ENCODE data around the gene IGSF22.

GRCh38 chr11:18669219-18669596 lies 56.8 kb downstream of the IGSF22 start:
- TF ChIP-seq CTCF (IDR thresholded peaks at IDR 0.05) (no peak), POLR2A (IDR thresholded peaks at IDR 0.05) (no peak)
